Measurements from ENCODE around the gene TMEM258. TPM values are rescaled to one million over a fixed set of nuclear protein-coding genes. Genes with fewer than 3 reads are reported as not detected.
A peak's percentile ranks its signal among the peaks of the same experiment; 100 is the strongest.

Gene TMEM258
- total and polyA plus RNA-seq, 2 experiments from 2014 or later = 71.3 to 519 TPM

GRCh38 chr11:61815790-61816735 is 23.7 kb upstream of the TMEM258 start:
- H3K79me2 ChIP-seq (replicated peaks; ENCODE audit: insufficient read depth) = peaks cover 62% of the 10 kb centered on the region
- ATAC-seq = peak; percentile 44
- Mint-ChIP-seq H3K27ac (peak overlapping the region; percentile 99), H3K9me3 (no peaks in the 10 kb centered on the region; the same call in 2 of the 3 replicates), H3K4me3 (peak overlapping the region; percentile 96), H3K27me3 (ENCODE audit: insufficient read depth, low read depth, poor library complexity) (peaks cover 20% of the 10 kb centered on the region), H3K4me1 (peaks cover 15% of the 10 kb centered on the region), H3K36me3 (ENCODE audit: low read depth) (peaks cover 43% of the 10 kb centered on the region)
- DNase-seq (ENCODE audit: low spot score) = peak; percentile 88
- peak overlapping the region; percentile 89 for H3K4me3 ChIP-seq
- H4K20me1 ChIP-seq (replicated peaks; ENCODE audit: insufficient read depth) = peaks cover 13% of the 10 kb centered on the region; the same call in 1 of the 2 replicates
- H3K27ac ChIP-seq (ENCODE audit: low read depth) = peak overlapping the region; percentile 98
- peaks cover 12% of the 10 kb centered on the region for H3F3A ChIP-seq (replicated peaks; ENCODE audit: low read depth)
- H3K4me1 ChIP-seq (ENCODE audit: insufficient read depth) = peaks cover 11% of the 10 kb centered on the region
- H3K9me2 ChIP-seq (ENCODE audit: insufficient read depth) = peaks cover 5% of the 10 kb centered on the region; the same call in 1 of the 2 replicates
- H3K36me3 ChIP-seq (ENCODE audit: insufficient read depth) = peaks cover 20% of the 10 kb centered on the region
- no peaks in the 10 kb centered on the region for H3K27me3 ChIP-seq (ENCODE audit: insufficient read depth)
- H2AFZ ChIP-seq = 0 out of 2 replicates have a peak overlapping the region, but pooled peaks have one; percentile 47
- TF ChIP-seq ETS1 (IDR thresholded peaks at IDR 0.05) (peak; percentile 35; the same call in 1 of the 2 replicates), CTCF (conservative IDR thresholded peaks at IDR 0.05; ENCODE audit: low read depth in 2 of 2) (0 out of 4 replicates have a peak, but pooled peaks of 1 of the 2 experiments have one; percentile 12), POLR2AphosphoS5 (IDR thresholded peaks at IDR 0.05; ENCODE audit: low read depth) (peak; percentile 61), ZNF331 (CRISPR knock-in tag; IDR thresholded peaks at IDR 0.05; ENCODE audit: low read depth) (no peak), EZH2phosphoT487 (IDR thresholded peaks at IDR 0.05; ENCODE audit: unreplicated experiment) (no peak)
- H3K4me2 ChIP-seq = peak overlapping the region; percentile 77

- peak overlapping the region; percentile 89 for H3K4me3 ChIP-seq
- H3F3A ChIP-seq (replicated peaks; ENCODE audit: low read depth) = peaks cover 12% of the 10 kb centered on the region
- H3K27ac ChIP-seq (ENCODE audit: low read depth) = peak overlapping the region; percentile 98
- Mint-ChIP-seq H3K27ac (peak overlapping the region; percentile 99), H3K4me3 (peak overlapping the region; percentile 96), H3K9me3 (no peaks in the 10 kb centered on the region; the same call in 2 of the 3 replicates), H3K27me3 (ENCODE audit: insufficient read depth, low read depth, poor library complexity) (peaks cover 20% of the 10 kb centered on the region), H3K36me3 (ENCODE audit: low read depth) (peaks cover 52% of the 10 kb centered on the region), H3K4me1 (peaks cover 15% of the 10 kb centered on the region)
- DNase-seq (ENCODE audit: low spot score) (peak; percentile 97), ATAC-seq (peak; percentile 71)
- H3K36me3 ChIP-seq (ENCODE audit: insufficient read depth) = peaks cover 24% of the 10 kb centered on the region
- peaks cover 5% of the 10 kb centered on the region; the same call in 1 of the 2 replicates for H3K9me2 ChIP-seq (ENCODE audit: insufficient read depth)
- H3K4me2 ChIP-seq = peak overlapping the region; percentile 77
- peaks cover 11% of the 10 kb centered on the region for H3K4me1 ChIP-seq (ENCODE audit: insufficient read depth)
- H2AFZ ChIP-seq = no peak overlapping the region
- TF ChIP-seq POLR2AphosphoS5 (IDR thresholded peaks at IDR 0.05; ENCODE audit: low read depth) (peak; percentile 99), ETS1 (IDR thresholded peaks at IDR 0.05) (0 out of 2 replicates have a peak, but pooled peaks have one; percentile 12), ZNF331 (CRISPR knock-in tag; IDR thresholded peaks at IDR 0.05; ENCODE audit: low read depth) (no peak), CREB1 (CRISPR knock-in tag; IDR thresholded peaks at IDR 0.05; ENCODE audit: low read depth) (peak; percentile 75), NANOG (IDR thresholded peaks at IDR 0.05; ENCODE audit: borderline replicate concordance) (no peak), REST (IDR thresholded peaks at IDR 0.05; ENCODE audit: unreplicated experiment) (no peak)
- peaks cover 13% of the 10 kb centered on the region; the same call in 1 of the 2 replicates for H4K20me1 ChIP-seq (replicated peaks; ENCODE audit: insufficient read depth)
- no peaks in the 10 kb centered on the region for H3K27me3 ChIP-seq (ENCODE audit: insufficient read depth)
- H3K79me2 ChIP-seq (replicated peaks; ENCODE audit: insufficient read depth) = peaks cover 53% of the 10 kb centered on the region
Observed at GRCh38 chr11:61814958-61815789, 22.8 kb upstream of the TMEM258 start.

Measured in GM23338 (cell line).